GM23338 (cell line): ENCODE measurements around the gene TMEM250. TPM values are rescaled to one million over a fixed set of nuclear protein-coding genes. Genes with fewer than 3 reads are reported as not detected.

ENCODE experiments used
- ATAC-seq: fragments of 200-7000 bp; cut with Tn5 transposase; 3 replicates; pipeline ENCODE4 v1.9.1; 2020
- DNase-seq: peaks from one replicate; pipeline ENCODE4 v3.0.0-alpha.2; 2015; ENCODE audit warnings: low spot score
- H2AFZ ChIP-seq: fragments of 200-600 bp; sonication (generic); 2 replicates; pipeline ENCODE4 v1.8.0; 2016; ENCODE audit warnings: antibody characterized with exemption, mild to moderate bottlenecking, moderate library complexity
- H3F3A ChIP-seq: fragments of 200-600 bp; sonication (generic); replicated peaks from 2 replicates; pipeline ENCODE4 v1.8.0; 2017; ENCODE audit warnings: antibody characterized with exemption, mixed run types, low read depth
- H3K27ac ChIP-seq: fragments of 200-600 bp; sonication (generic); 2 replicates; pipeline ENCODE4 v1.6.1; 2016; ENCODE audit warnings: low read depth
- H3K27me3 ChIP-seq: fragments of 200-600 bp; sonication (generic); 2 replicates; pipeline ENCODE4 v1.8.0; 2016; ENCODE audit warnings: mild to moderate bottlenecking, mixed run types, moderate library complexity; ENCODE audit not compliant: insufficient read depth
- H3K36me3 ChIP-seq: fragments of 200-600 bp; sonication (generic); 2 replicates; pipeline ENCODE4 v1.8.0; 2016; ENCODE audit warnings: mild to moderate bottlenecking; ENCODE audit not compliant: insufficient read depth
- H3K4me1 ChIP-seq: fragments of 200-600 bp; sonication (generic); 2 replicates; pipeline ENCODE4 v1.8.0; 2016; ENCODE audit warnings: mild to moderate bottlenecking, moderate library complexity; ENCODE audit not compliant: insufficient read depth
- H3K4me2 ChIP-seq: fragments of 200-600 bp; sonication (generic); 2 replicates; pipeline ENCODE4 v1.7.1; 2017; ENCODE audit warnings: mixed run types
- H3K4me3 ChIP-seq: fragments of 200-600 bp; sonication (generic); 2 replicates; pipeline ENCODE4 v1.6.1; 2016; ENCODE audit warnings: mixed run types
- H3K79me2 ChIP-seq: fragments of 200-600 bp; sonication (generic); replicated peaks from 2 replicates; pipeline ENCODE4 v1.8.0; 2017; ENCODE audit warnings: mild to moderate bottlenecking; ENCODE audit not compliant: insufficient read depth
- H3K9me2 ChIP-seq: fragments of 200-600 bp; sonication (generic); 2 replicates; pipeline ENCODE4 v1.8.0; 2017; ENCODE audit not compliant: insufficient read depth
- H4K20me1 ChIP-seq: fragments of 200-600 bp; sonication (generic); replicated peaks from 2 replicates; pipeline ENCODE4 v1.8.0; 2017; ENCODE audit warnings: mild to moderate bottlenecking; ENCODE audit not compliant: insufficient read depth
- H3K27ac Mint-ChIP-seq: 2 replicates; pipeline ENCODE4 v1.8.0; 2020; ENCODE audit warnings: inconsistent platforms, mild to moderate bottlenecking, moderate library complexity, mixed read lengths
- H3K27me3 Mint-ChIP-seq: 3 replicates; pipeline ENCODE4 v1.8.0; 2022; ENCODE audit warnings: low read depth, mild to moderate bottlenecking, moderate library complexity, mixed read lengths, inconsistent platforms; ENCODE audit not compliant: insufficient read depth, poor library complexity
- H3K36me3 Mint-ChIP-seq: 3 replicates; pipeline ENCODE4 v1.8.0; 2021; ENCODE audit warnings: low read depth, mild to moderate bottlenecking, inconsistent platforms, moderate library complexity, mixed read lengths
- H3K4me1 Mint-ChIP-seq: 3 replicates; pipeline ENCODE4 v1.8.0; 2020; ENCODE audit warnings: mild to moderate bottlenecking, inconsistent platforms, mixed read lengths
- H3K4me3 Mint-ChIP-seq: 3 replicates; pipeline ENCODE4 v1.8.0; 2021; ENCODE audit warnings: moderate library complexity, mild to moderate bottlenecking, inconsistent platforms, mixed read lengths
- H3K9me3 Mint-ChIP-seq: 3 replicates; pipeline ENCODE4 v1.8.0; 2020; ENCODE audit warnings: moderate library complexity, mild to moderate bottlenecking, inconsistent platforms, mixed read lengths
- CREB1 ChIP-seq: fragments of 250-450 bp; sonication (Bioruptor Pico); IDR thresholded peaks from 2 replicates; pipeline ENCODE4 v1.5.0; 2020; ENCODE audit warnings: low read depth, mild to moderate bottlenecking, moderate library complexity
- EZH2 ChIP-seq: fragments of 200-600 bp; sonication (generic); IDR thresholded peaks from one replicate; pipeline ENCODE4 v1.8.0; 2017; ENCODE audit warnings: antibody characterized with exemption, mild to moderate bottlenecking, low read depth; ENCODE audit not compliant: unreplicated experiment
- EZH2phosphoT487 ChIP-seq: fragments of 200-600 bp; sonication (generic); IDR thresholded peaks from one replicate; pipeline ENCODE4 v1.8.1; 2018; ENCODE audit warnings: antibody characterized with exemption; ENCODE audit not compliant: unreplicated experiment
- JUNB ChIP-seq: IDR thresholded peaks from one replicate; pipeline ENCODE4 v1.6.1; 2016; ENCODE audit warnings: antibody characterized with exemption; ENCODE audit not compliant: unreplicated experiment
- NANOG ChIP-seq: IDR thresholded peaks from 2 replicates; pipeline ENCODE4 v1.6.1; 2016; ENCODE audit warnings: antibody characterized with exemption, borderline replicate concordance
- POLR2AphosphoS5 ChIP-seq: IDR thresholded peaks from 2 replicates; pipeline ENCODE4 v1.6.1; 2016; ENCODE audit warnings: antibody characterized with exemption, low read depth
- REST ChIP-seq: IDR thresholded peaks from one replicate; pipeline ENCODE4 v1.6.1; 2018; ENCODE audit warnings: antibody characterized with exemption; ENCODE audit not compliant: unreplicated experiment
- STAT1 ChIP-seq: IDR thresholded peaks from one replicate; pipeline ENCODE4 v1.6.1; 2016; ENCODE audit warnings: antibody characterized with exemption; ENCODE audit not compliant: unreplicated experiment
- ZNF114 ChIP-seq: fragments of 250-450 bp; sonication (Bioruptor Pico); IDR thresholded peaks from 2 replicates; pipeline ENCODE4 v1.5.0; 2020; ENCODE audit warnings: mild to moderate bottlenecking, moderate library complexity
- ZNF331 ChIP-seq: fragments of 250-450 bp; sonication (Bioruptor Pico); IDR thresholded peaks from 2 replicates; pipeline ENCODE4 v1.5.0; 2020; ENCODE audit warnings: low read depth, mild to moderate bottlenecking, moderate library complexity
- ZNF462 ChIP-seq: fragments of 250-450 bp; sonication (Bioruptor Pico); IDR thresholded peaks from 2 replicates; pipeline ENCODE4 v1.5.0; 2020; ENCODE audit warnings: mild to moderate bottlenecking, moderate library complexity
- polyA plus RNA-seq: library from polyadenylated mRNA; unstranded; fragments of >200 nt; fragmentation: Nextera tagmentation; extraction: Ambion mirVana; gene quantifications from 2 replicates; pipeline ENCODE4 v1.2.1, GENCODE V29; 2016
- total RNA-seq: library from RNA; depleted of rRNA; stranded (reverse); fragments of >200 nt; shearing (Covaris generic); gene quantifications from 2 replicates; pipeline ENCODE4 v1.2.3, GENCODE V29; 2014
- TF ChIP-seq, protein P1 (sequence below), 2 experiments: fragments of 200-600 bp in 1 of 2; sonication (generic) in 1 of 2; conservative IDR thresholded peaks; 2 replicates each; pipeline versions ENCODE4 v1.5.1 to v1.6.1; 2016 to 2017; ENCODE audit warnings: antibody characterized with exemption in 2 of 2, low read depth in 2 of 2, mild to moderate bottlenecking in 2 of 2, moderate library complexity in 1 of 2
- TF ChIP-seq, protein P2 (sequence below): IDR thresholded peaks from 2 replicates; pipeline ENCODE4 v1.6.1; 2016; ENCODE audit warnings: antibody characterized with exemption

Gene TMEM250
- total and polyA plus RNA-seq, 2 experiments from 2014 or later = 12.2 to 39.2 TPM

DNA sequence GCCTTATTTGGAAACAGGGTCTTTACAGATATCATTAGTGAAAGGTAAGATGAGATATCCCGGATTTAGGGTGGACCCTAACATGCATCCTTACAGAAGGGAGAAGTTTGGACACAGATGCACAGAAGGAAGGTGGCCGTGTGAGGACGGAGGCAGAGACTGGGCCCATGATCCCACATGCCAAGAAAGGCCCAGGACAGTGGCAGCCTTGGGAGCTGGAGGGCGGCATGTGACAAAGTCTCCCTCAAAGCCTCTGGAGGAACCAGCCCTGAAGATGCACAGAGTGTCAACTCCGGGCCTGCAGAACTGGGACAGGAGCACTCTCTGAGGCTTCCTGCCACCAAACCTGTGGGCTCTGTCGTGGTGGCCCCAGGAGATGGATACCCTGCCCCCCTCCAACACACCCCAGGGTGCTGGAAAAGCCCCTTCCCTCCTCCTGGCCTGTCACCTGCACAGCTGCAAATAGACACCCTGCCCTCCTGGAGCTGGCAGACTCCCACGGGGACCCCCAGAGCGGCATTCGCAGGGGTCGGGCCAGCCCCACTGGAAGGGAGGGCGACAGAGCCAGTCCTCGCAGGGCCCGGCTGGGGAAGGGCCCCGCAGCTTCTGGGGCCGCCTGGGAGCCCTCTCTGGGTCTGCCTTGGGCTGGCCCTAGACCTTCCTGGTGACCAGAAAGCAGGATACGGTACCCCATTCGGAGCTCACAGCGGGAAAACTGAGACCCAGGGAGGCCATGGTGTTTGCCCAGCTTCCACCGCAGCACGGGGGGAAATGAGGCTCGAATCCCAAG is 31.5 kb downstream of the TMEM250 start:
- Histone ChIP-seq H3K27ac (no peak overlapping the region; the same call in 1 of the 2 replicates), H3K4me1 (peaks cover 21% of the 10 kb centered on the region), H3F3A (no peaks in the 10 kb centered on the region), H3K9me2 (no peaks in the 10 kb centered on the region), H3K79me2 (peaks cover 13% of the 10 kb centered on the region), H3K27me3 (no peaks in the 10 kb centered on the region), H4K20me1 (no peaks in the 10 kb centered on the region), H3K36me3 (no peaks in the 10 kb centered on the region), H3K4me3 (no peak overlapping the region), H2AFZ (no peak overlapping the region), H3K4me2 (no peak overlapping the region)
- TF ChIP-seq CREB1 (CRISPR knock-in tag) = no peak
- TF ChIP-seq POLR2AphosphoS5 = no peak
- TF ChIP-seq NANOG = no peak
- TF ChIP-seq JUNB = no peak
- TF ChIP-seq EZH2 = no peak
- no peak for TF ChIP-seq ZNF114 (CRISPR knock-in tag)
- no peak for TF ChIP-seq REST
- no peak for TF ChIP-seq ZNF462 (CRISPR knock-in tag)
- no peak for TF ChIP-seq EZH2phosphoT487
- TF ChIP-seq, protein P1, sequence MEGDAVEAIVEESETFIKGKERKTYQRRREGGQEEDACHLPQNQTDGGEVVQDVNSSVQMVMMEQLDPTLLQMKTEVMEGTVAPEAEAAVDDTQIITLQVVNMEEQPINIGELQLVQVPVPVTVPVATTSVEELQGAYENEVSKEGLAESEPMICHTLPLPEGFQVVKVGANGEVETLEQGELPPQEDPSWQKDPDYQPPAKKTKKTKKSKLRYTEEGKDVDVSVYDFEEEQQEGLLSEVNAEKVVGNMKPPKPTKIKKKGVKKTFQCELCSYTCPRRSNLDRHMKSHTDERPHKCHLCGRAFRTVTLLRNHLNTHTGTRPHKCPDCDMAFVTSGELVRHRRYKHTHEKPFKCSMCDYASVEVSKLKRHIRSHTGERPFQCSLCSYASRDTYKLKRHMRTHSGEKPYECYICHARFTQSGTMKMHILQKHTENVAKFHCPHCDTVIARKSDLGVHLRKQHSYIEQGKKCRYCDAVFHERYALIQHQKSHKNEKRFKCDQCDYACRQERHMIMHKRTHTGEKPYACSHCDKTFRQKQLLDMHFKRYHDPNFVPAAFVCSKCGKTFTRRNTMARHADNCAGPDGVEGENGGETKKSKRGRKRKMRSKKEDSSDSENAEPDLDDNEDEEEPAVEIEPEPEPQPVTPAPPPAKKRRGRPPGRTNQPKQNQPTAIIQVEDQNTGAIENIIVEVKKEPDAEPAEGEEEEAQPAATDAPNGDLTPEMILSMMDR (conservative IDR thresholded peaks at IDR 0.05; ENCODE audit: low read depth in 2 of 2) = no peak
- no peak for TF ChIP-seq ZNF331 (CRISPR knock-in tag)
- TF ChIP-seq, protein P2, sequence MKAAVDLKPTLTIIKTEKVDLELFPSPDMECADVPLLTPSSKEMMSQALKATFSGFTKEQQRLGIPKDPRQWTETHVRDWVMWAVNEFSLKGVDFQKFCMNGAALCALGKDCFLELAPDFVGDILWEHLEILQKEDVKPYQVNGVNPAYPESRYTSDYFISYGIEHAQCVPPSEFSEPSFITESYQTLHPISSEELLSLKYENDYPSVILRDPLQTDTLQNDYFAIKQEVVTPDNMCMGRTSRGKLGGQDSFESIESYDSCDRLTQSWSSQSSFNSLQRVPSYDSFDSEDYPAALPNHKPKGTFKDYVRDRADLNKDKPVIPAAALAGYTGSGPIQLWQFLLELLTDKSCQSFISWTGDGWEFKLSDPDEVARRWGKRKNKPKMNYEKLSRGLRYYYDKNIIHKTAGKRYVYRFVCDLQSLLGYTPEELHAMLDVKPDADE = no peak
- no peak for TF ChIP-seq STAT1
- H3K36me3 Mint-ChIP-seq = no peaks in the 10 kb centered on the region
- ATAC-seq (no peak), DNase-seq (no peak)
- peaks cover 26% of the 10 kb centered on the region for H3K4me1 Mint-ChIP-seq
- peaks cover 10% of the 10 kb centered on the region for H3K27me3 Mint-ChIP-seq
- H3K27ac Mint-ChIP-seq = peak overlapping the region; percentile 5; the same call in 1 of the 2 replicates
- no peak overlapping the region for H3K4me3 Mint-ChIP-seq
- H3K9me3 Mint-ChIP-seq = no peaks in the 10 kb centered on the region
